Stimulated activated CD4-positive, alpha-beta T cell treated with anti-CD3 and anti-CD28 coated beads, TNF-alpha, amount 100 ng/mL, for 48 hours (primary cell): ENCODE data around the gene SGMS2.
"Not testable (repeated sequence)": the region's sequence is repeated elsewhere in the genome, so short reads cannot be mapped to it uniquely, and the experiment has no call there.

Experiments used
- DNase-seq, 3 donors: peaks; one replicate each; pipeline ENCODE4 v3.0.0-alpha.2; 2020; ENCODE audit warnings: low read depth in 3 of 3

The SGMS2 gene

DNA sequence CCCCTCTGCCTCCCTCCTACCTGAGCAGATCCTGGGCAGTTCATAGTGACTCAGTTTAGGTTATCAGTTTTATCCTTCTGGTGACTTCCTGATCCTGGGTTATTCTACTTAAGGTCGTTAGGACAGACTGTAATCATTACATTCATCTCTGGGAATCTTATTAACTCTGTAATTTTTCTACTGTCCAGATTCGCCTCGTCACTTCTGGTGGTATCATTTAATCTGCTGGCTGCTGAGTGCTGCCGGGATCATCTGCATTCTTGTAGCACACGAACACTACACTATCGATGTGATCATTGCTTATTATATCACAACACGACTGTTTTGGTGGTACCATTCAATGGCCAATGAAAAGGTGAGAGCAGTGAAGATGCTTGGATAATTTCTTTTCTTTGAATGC lies 83.6 kb downstream of the SGMS2 start:
- no peak for DNase-seq

DNA sequence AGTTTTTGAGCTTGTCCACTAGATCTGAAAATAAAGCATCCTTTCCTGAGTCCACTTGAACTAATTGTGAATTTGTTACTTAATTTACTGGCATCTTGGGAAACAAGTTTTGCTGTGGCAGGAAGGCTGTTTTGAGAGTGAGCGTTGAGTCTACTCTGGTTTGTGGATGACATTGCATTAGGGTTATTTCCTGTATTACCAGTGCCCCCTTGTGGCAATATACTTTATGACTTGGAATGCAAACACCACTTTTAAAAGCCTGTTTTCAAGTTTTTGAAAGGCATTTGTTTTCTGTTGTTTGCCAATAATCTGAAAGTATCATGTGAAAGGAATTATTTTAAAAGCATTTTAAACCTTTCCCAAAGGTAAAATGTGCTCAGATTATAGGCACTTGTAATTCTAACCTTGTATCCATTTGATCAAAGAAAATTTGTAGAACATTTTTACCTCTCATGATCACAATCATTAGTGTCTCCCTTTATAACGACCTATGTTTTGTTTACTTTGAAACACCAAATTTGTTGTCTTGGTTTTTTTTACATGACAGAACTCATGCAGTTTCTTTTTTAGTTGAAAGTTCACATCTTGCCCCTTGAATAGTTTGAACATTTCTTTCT lies 88.7 kb downstream of the SGMS2 start:
- peak in 1 of 3 donors; percentile 44 for DNase-seq

DNA sequence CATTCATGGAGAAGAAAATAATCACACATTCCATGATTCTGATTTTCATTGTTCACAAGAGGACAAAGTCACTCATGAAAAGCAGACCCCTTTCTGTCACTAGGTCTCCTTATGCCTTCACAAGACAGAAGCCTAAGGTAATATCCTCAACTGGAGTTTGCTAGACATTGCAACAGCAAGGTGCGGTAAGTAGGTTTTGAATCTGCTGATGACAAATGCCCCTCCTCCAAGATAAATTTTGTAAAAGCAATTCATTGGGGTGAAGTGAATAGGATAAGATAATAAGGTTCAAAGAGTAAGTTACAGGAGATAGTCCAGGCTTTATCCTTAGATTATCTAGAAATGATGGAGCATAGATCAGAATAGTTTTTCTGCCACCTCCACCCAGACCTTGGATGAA lies 90.5 kb downstream of the SGMS2 start:
- DNase-seq: no peak

- no peak for DNase-seq
Measured at GRCh38 chr4:107916623-107917022, 91.9 kb downstream of the SGMS2 start.

- no peak for DNase-seq
Measured at GRCh38 chr4:107917500-107917899, 92.8 kb downstream of the SGMS2 start.

- DNase-seq: no peak
Measured at GRCh38 chr4:107922486-107923473, 98.0 kb downstream of the SGMS2 start.

- DNase-seq: not testable (repeated sequence)
Measured at GRCh38 chr4:107925713-107926112, 101.0 kb downstream of the SGMS2 start.

- not testable (repeated sequence) for DNase-seq
Measured at GRCh38 chr4:107926875-107927274, 102.1 kb downstream of the SGMS2 start.

GRCh38 chr4:107930821-107931774 lies 106.4 kb downstream of the SGMS2 start, which contains the start of gene CYP2U1:
Gene CYP2U1, plus strand, starts transcription at chr4:107931549. Its CDS starts 95 bp downstream, at chr4:107931644.
- DNase-seq: peak; percentile 29 to 61 (median 50)

GRCh38 chr4:107931775-107932321 lies 107.1 kb downstream of the SGMS2 start:
- DNase-seq: peak in 1 of 3 donors; percentile 13

- no peak for DNase-seq
Measured at GRCh38 chr4:107935246-107935645, 110.5 kb downstream of the SGMS2 start.

DNA sequence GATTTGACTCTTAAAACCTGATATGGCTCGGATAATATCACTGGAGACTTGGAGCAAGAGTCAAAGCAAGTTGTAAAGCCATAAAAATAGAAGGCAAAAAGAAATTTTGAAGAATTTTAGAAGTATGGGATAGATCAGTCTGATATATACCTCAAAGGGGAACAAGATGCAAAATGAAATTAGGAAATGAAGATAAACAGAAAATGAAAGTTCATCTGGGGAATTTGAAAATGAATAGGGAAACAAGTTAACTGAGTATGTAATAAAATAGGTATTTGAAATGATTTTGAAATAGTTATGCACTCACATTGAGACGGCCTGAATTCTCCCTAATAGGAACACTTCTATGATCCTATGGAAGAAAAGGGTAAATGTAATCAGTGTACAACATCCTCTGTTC lies 112.3 kb downstream of the SGMS2 start:
- no peak for DNase-seq

DNA sequence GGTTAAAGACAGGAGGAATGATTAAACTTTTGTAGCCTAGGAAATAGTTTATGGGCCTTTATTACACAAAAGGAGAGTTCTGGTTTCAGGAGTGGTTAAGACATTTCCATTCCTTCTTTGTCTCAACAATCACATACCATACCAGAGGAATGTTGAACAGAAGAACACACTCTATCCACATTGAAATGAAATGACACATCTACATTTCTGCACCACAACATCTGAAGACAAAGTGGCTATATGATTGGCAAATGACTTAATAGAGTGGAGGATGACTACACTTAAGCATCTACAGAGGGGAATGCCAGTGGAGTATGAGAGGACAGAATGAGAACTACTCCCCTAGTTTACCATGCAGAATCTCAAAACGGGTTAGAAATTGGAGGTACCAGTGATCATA lies 114.6 kb downstream of the SGMS2 start:
- DNase-seq: no peak

DNA sequence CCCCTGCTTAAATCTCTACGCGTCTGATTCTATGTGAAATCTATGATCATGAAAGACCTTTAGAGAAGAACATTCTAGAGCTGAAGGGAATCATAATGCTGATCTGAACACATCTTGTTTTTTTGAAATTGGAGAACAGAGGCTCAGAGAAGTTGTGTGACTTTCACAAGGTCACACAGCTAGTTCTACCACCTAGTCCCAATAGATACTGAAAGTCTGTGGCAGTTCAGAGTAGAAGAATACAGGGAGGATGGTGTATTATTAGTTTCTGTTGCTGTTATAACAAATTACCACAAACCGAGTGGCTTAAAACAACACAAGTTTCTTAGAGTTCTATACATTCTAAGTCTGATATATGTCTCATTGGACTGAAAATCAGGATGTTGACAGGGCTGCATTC lies 121.1 kb downstream of the SGMS2 start:
- no peak for DNase-seq

DNA sequence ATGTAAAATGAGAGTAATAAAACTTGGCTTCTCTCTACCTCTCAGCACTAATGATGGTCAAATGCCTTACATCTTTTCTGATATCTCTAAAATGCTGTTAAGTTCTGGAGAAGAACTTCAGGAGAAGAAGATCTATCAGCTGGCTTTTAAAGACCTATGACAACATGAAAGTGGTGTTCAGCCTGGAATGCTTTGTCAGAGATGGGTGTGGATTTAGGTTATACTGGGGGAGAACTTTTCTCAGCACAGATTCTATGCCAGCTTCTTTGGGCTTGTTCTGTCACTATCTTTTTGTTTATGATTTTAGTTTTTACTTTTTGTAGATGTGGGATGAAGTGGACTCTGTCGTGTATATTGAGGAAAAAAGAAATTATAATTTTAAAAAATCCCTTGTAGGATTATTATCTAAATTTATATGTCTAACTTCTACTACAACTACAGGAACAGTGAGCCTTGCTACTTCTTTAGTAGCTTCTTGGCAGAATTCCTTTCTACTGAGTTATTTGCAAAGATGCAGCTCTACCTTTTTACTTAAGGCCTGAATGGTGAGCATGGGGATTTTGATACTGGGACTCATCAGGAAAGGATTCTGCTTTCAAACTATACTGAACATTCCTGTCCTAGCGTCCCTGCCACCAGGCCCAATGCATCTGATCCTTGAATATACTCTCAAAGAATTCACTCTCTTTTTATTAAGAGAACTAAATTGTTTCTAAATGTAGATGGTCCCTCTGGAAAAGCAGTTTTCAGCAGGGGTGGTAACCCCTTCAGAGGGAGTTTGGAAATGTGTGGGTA lies 126.2 kb downstream of the SGMS2 start:
- DNase-seq: no peak

- no peak for DNase-seq
Measured at GRCh38 chr4:107951551-107951950, 126.8 kb downstream of the SGMS2 start.

- no peak for DNase-seq
Measured at GRCh38 chr4:107956011-107956410, 131.3 kb downstream of the SGMS2 start.
